ENCODE measurements around the gene ELOVL6.
"Not testable (repeated sequence)": the region's sequence is repeated elsewhere in the genome, so short reads cannot be mapped to it uniquely, and the experiment has no call there.

The ELOVL6 gene

GRCh38 chr4:110064934-110065333 lies 133.5 kb downstream of the ELOVL6 start:
- no peak for DNase-seq

GRCh38 chr4:110064295-110064694 lies 134.1 kb downstream of the ELOVL6 start:
- no peak for DNase-seq

- no peak for DNase-seq
These were observed 136.2 kb downstream of the ELOVL6 start for GRCh38 chr4:110062166-110062565.

GRCh38 chr4:110061076-110061475 lies 137.3 kb downstream of the ELOVL6 start:
- DNase-seq = no peak

GRCh38 chr4:110059556-110060191 lies 138.7 kb downstream of the ELOVL6 start:
- DNase-seq = no peak

GRCh38 chr4:110058677-110059076 lies 139.7 kb downstream of the ELOVL6 start:
- DNase-seq = no peak

- DNase-seq = no peak
These were observed 143.2 kb downstream of the ELOVL6 start for GRCh38 chr4:110055158-110055768.

- no peak for DNase-seq
These were observed 148.2 kb downstream of the ELOVL6 start for GRCh38 chr4:110049951-110050925.

- peak; percentile 25 for DNase-seq
These were observed 151.8 kb downstream of the ELOVL6 start for GRCh38 chr4:110046588-110047049.

GRCh38 chr4:110042545-110043517 lies 155.6 kb downstream of the ELOVL6 start:
- DNase-seq = no peak

- no peak for DNase-seq
These were observed 156.7 kb downstream of the ELOVL6 start for GRCh38 chr4:110041735-110042134.

- not testable (repeated sequence) for DNase-seq
These were observed 159.3 kb downstream of the ELOVL6 start for GRCh38 chr4:110039164-110039563.

- no peak for DNase-seq
These were observed 164.4 kb downstream of the ELOVL6 start for GRCh38 chr4:110034026-110034393.

- no peak for DNase-seq
These were observed 164.9 kb downstream of the ELOVL6 start for GRCh38 chr4:110033355-110034025.

- no peak for DNase-seq
These were observed 165.8 kb downstream of the ELOVL6 start for GRCh38 chr4:110032603-110033002.

GRCh38 chr4:110025718-110026117 lies 172.7 kb downstream of the ELOVL6 start:
- no peak for DNase-seq

- DNase-seq = no peak
These were observed 173.4 kb downstream of the ELOVL6 start for GRCh38 chr4:110025056-110025455.

GRCh38 chr4:110022457-110022856 lies 176.0 kb downstream of the ELOVL6 start:
- no peak for DNase-seq

- no peak for DNase-seq
These were observed 177.6 kb downstream of the ELOVL6 start for GRCh38 chr4:110020646-110021443.

GRCh38 chr4:110020139-110020538 lies 178.3 kb downstream of the ELOVL6 start:
- DNase-seq = no peak

GRCh38 chr4:110019153-110019552 lies 179.3 kb downstream of the ELOVL6 start:
- DNase-seq = no peak

All from DMS 273 treated with DMSO at 0.1 percent for 48 hours (cell line).